Loucy (cell line): Measurements from ENCODE around the gene TACR2.

Source experiments
- H2AFZ ChIP-seq: fragments of 200-600 bp; sonication (generic); 2 replicates; pipeline ENCODE4 v1.6.0; 2016; ENCODE audit warnings: antibody characterized with exemption, mild to moderate bottlenecking, low read length, moderate library complexity
- H3F3A ChIP-seq: fragments of 200-600 bp; 2 replicates; pipeline ENCODE4 v1.6.0; 2016; ENCODE audit warnings: antibody characterized with exemption, low read depth, mild to moderate bottlenecking
- H3K27me3 ChIP-seq: fragments of 200-600 bp; sonication (generic); 2 replicates; pipeline ENCODE4 v1.6.1; 2014; ENCODE audit warnings: low read length, mild to moderate bottlenecking; ENCODE audit not compliant: insufficient read depth, poor library complexity, severe bottlenecking
- H3K36me3 ChIP-seq: fragments of 200-600 bp; sonication (generic); 2 replicates; pipeline ENCODE4 v1.6.1; 2016; ENCODE audit warnings: low read length; ENCODE audit not compliant: insufficient read depth
- H3K4me1 ChIP-seq: fragments of 200-600 bp; sonication (generic); 2 replicates; pipeline ENCODE4 v1.5.1; 2014; ENCODE audit warnings: low read length, mild to moderate bottlenecking; ENCODE audit not compliant: insufficient read depth, poor library complexity, severe bottlenecking
- H3K4me2 ChIP-seq: fragments of 200-600 bp; sonication (generic); 2 replicates; pipeline ENCODE4 v1.6.0; 2014; ENCODE audit warnings: antibody characterized with exemption, low read length, low read depth, mild to moderate bottlenecking; ENCODE audit not compliant: poor library complexity, severe bottlenecking
- H3K4me3 ChIP-seq: fragments of 200-600 bp; sonication (generic); 2 replicates; pipeline ENCODE4 v1.5.1; 2014; ENCODE audit warnings: low read length, mild to moderate bottlenecking, mixed read lengths; ENCODE audit not compliant: poor library complexity, severe bottlenecking
- H3K79me2 ChIP-seq: fragments of 200-600 bp; sonication (generic); 2 replicates; pipeline ENCODE4 v1.6.1; 2014; ENCODE audit warnings: low read length; ENCODE audit not compliant: insufficient read depth
- H3K9ac ChIP-seq: fragments of 200-600 bp; sonication (generic); 2 replicates; pipeline ENCODE4 v1.6.0; 2014; ENCODE audit warnings: mild to moderate bottlenecking, low read depth, low read length, moderate library complexity; ENCODE audit not compliant: poor library complexity, severe bottlenecking
- H3K9me2 ChIP-seq: fragments of 200-600 bp; sonication (generic); replicated peaks from 2 replicates; pipeline ENCODE4 v1.6.1; 2016; ENCODE audit warnings: low read depth, low read length, mixed read lengths
- H3K9me3 ChIP-seq: fragments of 200-600 bp; sonication (generic); 2 replicates; pipeline ENCODE4 v1.6.1; 2014; ENCODE audit warnings: mild to moderate bottlenecking, antibody characterized with exemption, low read length, low read depth; ENCODE audit not compliant: insufficient read depth
- H4K20me1 ChIP-seq: fragments of 200-600 bp; sonication (generic); 2 replicates; pipeline ENCODE4 v1.6.0; 2014; ENCODE audit warnings: antibody characterized with exemption, low read length, mild to moderate bottlenecking; ENCODE audit not compliant: insufficient read depth, poor library complexity, severe bottlenecking
- EZH2phosphoT487 ChIP-seq: fragments of 200-600 bp; IDR thresholded peaks from 2 replicates; pipeline ENCODE4 v1.6.1; 2018; ENCODE audit warnings: antibody characterized with exemption, mild to moderate bottlenecking, moderate library complexity, borderline replicate concordance
- TF ChIP-seq, protein P1 (sequence below): fragments of 200-600 bp; sonication (generic); conservative IDR thresholded peaks from 2 replicates; pipeline ENCODE4 v1.5.1; 2014; ENCODE audit warnings: mild to moderate bottlenecking, antibody characterized with exemption, low read length

Gene TACR2

DNA sequence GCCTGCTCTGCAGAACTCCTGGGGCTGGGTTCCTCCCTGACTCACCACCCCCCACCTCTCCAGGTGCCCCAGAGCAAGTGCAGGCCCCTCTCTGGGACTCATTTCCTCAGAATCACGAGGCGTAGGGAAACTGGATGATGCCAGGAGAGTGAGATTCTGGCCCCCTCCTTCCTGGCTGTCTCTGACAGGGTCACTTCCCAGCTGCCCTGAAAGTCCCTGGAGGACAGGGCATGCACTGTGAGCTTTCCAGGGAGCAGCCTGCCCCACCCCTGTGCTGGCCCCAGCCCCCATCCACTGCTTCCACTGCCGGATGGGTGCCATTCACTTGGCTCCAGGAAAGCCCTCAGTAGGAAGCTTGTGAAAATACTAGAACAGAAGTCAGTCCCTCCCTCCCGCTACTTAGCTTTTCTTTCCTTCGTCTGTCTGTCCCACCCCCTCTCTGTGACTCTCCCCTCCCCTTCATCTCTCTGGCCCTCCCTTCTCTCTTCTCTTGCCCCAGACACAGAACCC lies 10.4 kb downstream of the TACR2 start:
- Histone ChIP-seq H3K4me3 (no peak overlapping the region), H4K20me1 (no peaks in the 10 kb centered on the region), H3K79me2 (no peaks in the 10 kb centered on the region), H3K4me1 (peaks cover 22% of the 10 kb centered on the region), H3K9ac (no peak overlapping the region), H3K9me3 (no peaks in the 10 kb centered on the region), H3K9me2 (no peaks in the 10 kb centered on the region), H2AFZ (no peak overlapping the region), H3K36me3 (peaks cover 9% of the 10 kb centered on the region; the same call in 1 of the 2 replicates), H3K27me3 (no peaks in the 10 kb centered on the region), H3F3A (no peaks in the 10 kb centered on the region), H3K4me2 (no peak overlapping the region)
- no peak for TF ChIP-seq EZH2phosphoT487
- TF ChIP-seq, protein P1, sequence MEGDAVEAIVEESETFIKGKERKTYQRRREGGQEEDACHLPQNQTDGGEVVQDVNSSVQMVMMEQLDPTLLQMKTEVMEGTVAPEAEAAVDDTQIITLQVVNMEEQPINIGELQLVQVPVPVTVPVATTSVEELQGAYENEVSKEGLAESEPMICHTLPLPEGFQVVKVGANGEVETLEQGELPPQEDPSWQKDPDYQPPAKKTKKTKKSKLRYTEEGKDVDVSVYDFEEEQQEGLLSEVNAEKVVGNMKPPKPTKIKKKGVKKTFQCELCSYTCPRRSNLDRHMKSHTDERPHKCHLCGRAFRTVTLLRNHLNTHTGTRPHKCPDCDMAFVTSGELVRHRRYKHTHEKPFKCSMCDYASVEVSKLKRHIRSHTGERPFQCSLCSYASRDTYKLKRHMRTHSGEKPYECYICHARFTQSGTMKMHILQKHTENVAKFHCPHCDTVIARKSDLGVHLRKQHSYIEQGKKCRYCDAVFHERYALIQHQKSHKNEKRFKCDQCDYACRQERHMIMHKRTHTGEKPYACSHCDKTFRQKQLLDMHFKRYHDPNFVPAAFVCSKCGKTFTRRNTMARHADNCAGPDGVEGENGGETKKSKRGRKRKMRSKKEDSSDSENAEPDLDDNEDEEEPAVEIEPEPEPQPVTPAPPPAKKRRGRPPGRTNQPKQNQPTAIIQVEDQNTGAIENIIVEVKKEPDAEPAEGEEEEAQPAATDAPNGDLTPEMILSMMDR = no peak

DNA sequence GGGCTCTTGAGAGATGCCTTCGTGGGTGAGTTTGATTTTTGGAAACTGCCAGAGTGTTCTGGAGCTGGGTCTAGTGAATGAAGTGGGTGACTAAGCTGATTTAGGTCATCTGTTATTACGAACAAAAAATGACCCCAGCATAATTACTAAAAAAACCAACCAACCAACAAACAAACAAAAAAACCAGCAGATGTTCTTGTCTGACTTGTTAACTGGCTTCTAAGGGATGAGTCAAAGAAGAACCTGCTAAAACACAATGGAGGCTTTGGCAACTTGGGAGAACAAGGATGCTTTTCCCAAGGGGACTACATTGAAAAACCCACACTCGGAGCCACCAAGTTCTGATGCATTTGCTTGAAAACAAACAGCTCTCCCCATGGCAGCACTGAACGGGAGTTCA lies 11.5 kb downstream of the TACR2 start:
- Histone ChIP-seq H2AFZ (no peak overlapping the region), H3K4me1 (peaks cover 20% of the 10 kb centered on the region), H3K4me2 (no peak overlapping the region), H3F3A (no peaks in the 10 kb centered on the region), H3K36me3 (peaks cover 20% of the 10 kb centered on the region; the same call in 1 of the 2 replicates), H3K27me3 (no peaks in the 10 kb centered on the region), H3K79me2 (no peaks in the 10 kb centered on the region), H3K9ac (no peak overlapping the region), H4K20me1 (no peaks in the 10 kb centered on the region), H3K9me2 (no peaks in the 10 kb centered on the region), H3K9me3 (no peaks in the 10 kb centered on the region), H3K4me3 (no peak overlapping the region)
- TF ChIP-seq EZH2phosphoT487 = no peak
- TF ChIP-seq, protein P1 = no peak

DNA sequence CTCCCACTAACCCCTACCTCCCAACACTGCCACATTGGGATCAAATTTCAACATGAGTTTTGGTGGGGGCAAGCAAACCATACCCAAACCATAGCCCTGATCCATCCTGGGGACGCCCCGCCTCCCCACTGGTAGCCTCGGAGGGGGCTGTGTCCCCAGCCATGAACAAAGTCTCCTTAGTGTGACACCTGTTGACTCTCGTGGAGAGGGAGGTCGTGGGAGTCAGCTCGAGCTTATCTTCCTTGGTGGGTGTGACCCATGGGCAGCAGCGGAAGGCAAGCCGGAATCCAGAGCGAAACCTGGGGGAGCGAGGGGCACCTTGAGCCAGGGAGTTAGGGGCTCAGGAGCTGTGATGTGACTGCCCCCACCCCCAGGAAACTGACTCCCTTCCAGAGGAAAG lies 11.9 kb downstream of the TACR2 start:
- H3K9me2 ChIP-seq = no peaks in the 10 kb centered on the region

More for the DNA sequence above, 11.9 kb downstream of the TACR2 start:
- Histone ChIP-seq H3K79me2 (no peaks in the 10 kb centered on the region), H3K27me3 (no peaks in the 10 kb centered on the region), H4K20me1 (no peaks in the 10 kb centered on the region), H3K36me3 (peaks cover 25% of the 10 kb centered on the region; the same call in 1 of the 2 replicates), H3K9me3 (no peaks in the 10 kb centered on the region), H3K4me1 (peaks cover 15% of the 10 kb centered on the region), H3F3A (no peaks in the 10 kb centered on the region), H2AFZ (no peak overlapping the region), H3K9ac (no peak overlapping the region), H3K4me2 (no peak overlapping the region), H3K4me3 (no peak overlapping the region)
- no peak for TF ChIP-seq EZH2phosphoT487
- TF ChIP-seq, protein P1 = no peak
